Ammon's horn (tissue), 1 donor: ENCODE data around the gene RSPRY1.

Source experiments
- DNase-seq: peaks from one replicate; pipeline ENCODE4 v3.0.0-alpha.2; 2016; ENCODE audit warnings: low spot score

The RSPRY1 gene

GRCh38 chr16:57185945-57186871, at the start of gene RSPRY1, which contains the start of gene PSME3IP1:
RSPRY1 (plus strand) TSS chr16:57186329; CDS start chr16:57204659, 18,330 bp downstream.
PSME3IP1 (minus strand) TSS chr16:57186039; CDS start chr16:57173854, 12,185 bp downstream.
- DNase-seq = peak; percentile 100

GRCh38 chr16:57137043-57137442, 49.1 kb upstream of the RSPRY1 start:
- DNase-seq = no peak

GRCh38 chr16:57137566-57138273, 48.4 kb upstream of the RSPRY1 start:
- DNase-seq = no peak

GRCh38 chr16:57138281-57138935, 47.7 kb upstream of the RSPRY1 start:
- DNase-seq = no peak

- no peak for DNase-seq
Observed at GRCh38 chr16:57140931-57141668, 45.0 kb upstream of the RSPRY1 start.

GRCh38 chr16:57141822-57142631, 44.1 kb upstream of the RSPRY1 start:
- peak; percentile 63 for DNase-seq

- DNase-seq = peak; percentile 96
Observed at GRCh38 chr16:57143149-57143921, 42.8 kb upstream of the RSPRY1 start.

- peak; percentile 19 for DNase-seq
Observed at GRCh38 chr16:57144027-57144426, 42.1 kb upstream of the RSPRY1 start.

- peak; percentile 6 for DNase-seq
Observed at GRCh38 chr16:57145046-57146021, 40.8 kb upstream of the RSPRY1 start.

GRCh38 chr16:57146040-57146647, 40.0 kb upstream of the RSPRY1 start:
- peak; percentile 10 for DNase-seq

- DNase-seq = no peak
Observed at GRCh38 chr16:57146735-57147134, 39.4 kb upstream of the RSPRY1 start.

GRCh38 chr16:57147381-57148221, 38.5 kb upstream of the RSPRY1 start:
- DNase-seq = peak; percentile 61

GRCh38 chr16:57148481-57148880, 37.6 kb upstream of the RSPRY1 start:
- DNase-seq = no peak

- no peak for DNase-seq
Observed at GRCh38 chr16:57149391-57149790, 36.7 kb upstream of the RSPRY1 start.

- peak; percentile 3 for DNase-seq
Observed at GRCh38 chr16:57150682-57151330, 35.3 kb upstream of the RSPRY1 start.

GRCh38 chr16:57151369-57151768, 34.8 kb upstream of the RSPRY1 start:
- no peak for DNase-seq
